WTC11 (cell line): ENCODE measurements around the gene CD4. TPM values are rescaled to one million over a fixed set of nuclear protein-coding genes. Genes with fewer than 3 reads are reported as not detected.
A peak's percentile ranks its signal among the peaks of the same experiment; 100 is the strongest.

ENCODE experiments used
- ATAC-seq: fragments of 200-7000 bp; cut with Tn5 transposase; 2 replicates; pipeline ENCODE4 v1.10.0; 2021; ENCODE audit warnings: mild to moderate bottlenecking, moderate library complexity
- CTCF ChIA-PET: fragments of 300-600 bp; sonication (Branson Sonifier 250); formaldehyde crosslinking; loops from one replicate; lab custom pipeline; 2021; ENCODE audit warnings: antibody characterized with exemption; lab: Charles Lee
- POLR2A ChIA-PET: fragments of 350-600 bp; sonication (Branson Sonifier 250); formaldehyde crosslinking; loops from one replicate; lab custom pipeline; 2021; ENCODE audit warnings: antibody characterized with exemption; lab: Charles Lee
- DNase-seq: peaks from one replicate; pipeline ENCODE4 v3.0.0; 2021; ENCODE audit warnings: low spot score
- H3K27ac Mint-ChIP-seq: 2 replicates; pipeline ENCODE4 v1.8.0; 2021; ENCODE audit warnings: mixed read lengths
- H3K27me3 Mint-ChIP-seq: 2 replicates; pipeline ENCODE4 v1.8.0; 2021; ENCODE audit warnings: low read depth, mild to moderate bottlenecking, moderate library complexity, mixed read lengths
- H3K36me3 Mint-ChIP-seq: 2 replicates; pipeline ENCODE4 v1.8.0; 2021; ENCODE audit warnings: mixed read lengths
- H3K4me1 Mint-ChIP-seq: 2 replicates; pipeline ENCODE4 v1.8.0; 2022; ENCODE audit warnings: mixed read lengths
- H3K4me3 Mint-ChIP-seq: 2 replicates; pipeline ENCODE4 v1.8.0; 2021; ENCODE audit warnings: mild to moderate bottlenecking, moderate library complexity, mixed read lengths
- H3K9me3 Mint-ChIP-seq: 2 replicates; pipeline ENCODE4 v1.8.0; 2021; ENCODE audit warnings: mixed read lengths
- ATF1 ChIP-seq: sonication (generic); formaldehyde crosslinking; IDR thresholded peaks from 2 replicates; pipeline ENCODE4 v1.8.1; 2023; ENCODE audit warnings: mild to moderate bottlenecking, moderate library complexity, missing genetic modification reagents
- EMX1 ChIP-seq: fragments of 250-450 bp; sonication (Bioruptor Pico); IDR thresholded peaks from 2 replicates; pipeline ENCODE4 v1.8.0; 2021; ENCODE audit warnings: mild to moderate bottlenecking
- ESRRA ChIP-seq: sonication (generic); formaldehyde crosslinking; IDR thresholded peaks from 2 replicates; pipeline ENCODE4 v1.8.1; 2022; ENCODE audit warnings: mild to moderate bottlenecking, missing genetic modification reagents, borderline replicate concordance
- GRHL2 ChIP-seq: fragments of 250-450 bp; sonication (Bioruptor Pico); IDR thresholded peaks from 2 replicates; pipeline ENCODE4 v1.8.0; 2022; ENCODE audit warnings: mild to moderate bottlenecking, moderate library complexity; ENCODE audit not compliant: insufficient replicate concordance, severe bottlenecking
- MXD4 ChIP-seq: fragments of 250-450 bp; sonication (Bioruptor Pico); IDR thresholded peaks from 2 replicates; pipeline ENCODE4 v1.8.0; 2021; ENCODE audit warnings: mild to moderate bottlenecking, moderate library complexity, borderline replicate concordance
- MYBL2 ChIP-seq: sonication (generic); formaldehyde crosslinking; IDR thresholded peaks from 2 replicates; pipeline ENCODE4 v1.8.1; 2023; ENCODE audit warnings: mild to moderate bottlenecking, moderate library complexity, missing genetic modification reagents
- NR1H2 ChIP-seq: sonication (generic); formaldehyde crosslinking; IDR thresholded peaks from 2 replicates; pipeline ENCODE4 v1.9.0; 2021; ENCODE audit warnings: mild to moderate bottlenecking, moderate library complexity, missing genetic modification reagents
- NR2C2 ChIP-seq: sonication (generic); formaldehyde crosslinking; IDR thresholded peaks from 2 replicates; pipeline ENCODE4 v1.8.0; 2022; ENCODE audit warnings: mild to moderate bottlenecking, missing genetic modification reagents
- OVOL2 ChIP-seq: fragments of 250-450 bp; sonication (Bioruptor Pico); IDR thresholded peaks from 2 replicates; pipeline ENCODE4 v1.9.0; 2021; ENCODE audit warnings: mild to moderate bottlenecking, borderline replicate concordance
- PRRX2 ChIP-seq: fragments of 250-450 bp; sonication (Bioruptor Pico); IDR thresholded peaks from 2 replicates; pipeline ENCODE4 v1.8.0; 2021; ENCODE audit warnings: mild to moderate bottlenecking
- RELA ChIP-seq: sonication (generic); formaldehyde crosslinking; IDR thresholded peaks from 2 replicates; pipeline ENCODE4 v1.8.1; 2022; ENCODE audit warnings: missing genetic modification reagents, mild to moderate bottlenecking, borderline replicate concordance
- SMAD3 ChIP-seq: sonication (generic); formaldehyde crosslinking; IDR thresholded peaks from 2 replicates; pipeline ENCODE4 v1.8.0; 2022; ENCODE audit warnings: missing genetic modification reagents, mild to moderate bottlenecking, borderline replicate concordance
- TCF7 ChIP-seq: sonication (generic); formaldehyde crosslinking; IDR thresholded peaks from 2 replicates; pipeline ENCODE4 v1.8.0; 2022; ENCODE audit warnings: mild to moderate bottlenecking, low read depth, missing genetic modification reagents, moderate library complexity
- ZNF121 ChIP-seq: sonication (generic); formaldehyde crosslinking; IDR thresholded peaks from 2 replicates; pipeline ENCODE4 v1.8.0; 2023; ENCODE audit warnings: missing genetic modification reagents
- ZNF232 ChIP-seq: sonication (generic); formaldehyde crosslinking; IDR thresholded peaks from 2 replicates; pipeline ENCODE4 v1.8.0; 2022; ENCODE audit warnings: mild to moderate bottlenecking, missing genetic modification reagents
- ZNF317 ChIP-seq: sonication (generic); formaldehyde crosslinking; IDR thresholded peaks from 2 replicates; pipeline ENCODE4 v1.8.1; 2023; ENCODE audit warnings: low read depth, mild to moderate bottlenecking, moderate library complexity, missing genetic modification reagents, borderline replicate concordance
- total RNA-seq: library from RNA; stranded (reverse); gene quantifications from 3 replicates; pipeline ENCODE4 v1.2.3, GENCODE V29; 2021
- TF ChIP-seq, protein P1 (sequence below): sonication (generic); formaldehyde crosslinking; IDR thresholded peaks from 2 replicates; pipeline ENCODE4 v1.8.1; 2023; ENCODE audit warnings: mild to moderate bottlenecking, missing genetic modification reagents, moderate library complexity
- TF ChIP-seq, protein P2 (sequence below): fragments of 200-600 bp; IDR thresholded peaks from 2 replicates; pipeline ENCODE4 v1.8.0; 2022; ENCODE audit warnings: antibody characterized with exemption
- TF ChIP-seq, protein P3 (sequence below): fragments of 250-450 bp; sonication (Bioruptor Pico); conservative IDR thresholded peaks from 2 replicates; pipeline ENCODE4 v1.9.0; 2021; ENCODE audit warnings: mild to moderate bottlenecking
- TF ChIP-seq, protein P4 (sequence below): sonication (generic); formaldehyde crosslinking; IDR thresholded peaks from 2 replicates; pipeline ENCODE4 v1.8.0; 2022; ENCODE audit warnings: missing genetic modification reagents
- TF ChIP-seq, protein P5 (sequence below): sonication (generic); formaldehyde crosslinking; IDR thresholded peaks from 2 replicates; pipeline ENCODE4 v1.8.1; 2022; ENCODE audit warnings: low read depth, missing genetic modification reagents, borderline replicate concordance
- TF ChIP-seq, protein P6 (sequence below): fragments of 250-450 bp; sonication (Bioruptor Pico); IDR thresholded peaks from 2 replicates; pipeline ENCODE4 v1.9.0; 2021; ENCODE audit warnings: mild to moderate bottlenecking
- TF ChIP-seq, protein P7 (sequence below): fragments of 250-450 bp; sonication (Bioruptor Pico); IDR thresholded peaks from 2 replicates; pipeline ENCODE4 v1.8.0; 2021; ENCODE audit warnings: mild to moderate bottlenecking

The CD4 gene
- total RNA-seq, 1 experiment from 2014 or later: 2.5 TPM

DNA sequence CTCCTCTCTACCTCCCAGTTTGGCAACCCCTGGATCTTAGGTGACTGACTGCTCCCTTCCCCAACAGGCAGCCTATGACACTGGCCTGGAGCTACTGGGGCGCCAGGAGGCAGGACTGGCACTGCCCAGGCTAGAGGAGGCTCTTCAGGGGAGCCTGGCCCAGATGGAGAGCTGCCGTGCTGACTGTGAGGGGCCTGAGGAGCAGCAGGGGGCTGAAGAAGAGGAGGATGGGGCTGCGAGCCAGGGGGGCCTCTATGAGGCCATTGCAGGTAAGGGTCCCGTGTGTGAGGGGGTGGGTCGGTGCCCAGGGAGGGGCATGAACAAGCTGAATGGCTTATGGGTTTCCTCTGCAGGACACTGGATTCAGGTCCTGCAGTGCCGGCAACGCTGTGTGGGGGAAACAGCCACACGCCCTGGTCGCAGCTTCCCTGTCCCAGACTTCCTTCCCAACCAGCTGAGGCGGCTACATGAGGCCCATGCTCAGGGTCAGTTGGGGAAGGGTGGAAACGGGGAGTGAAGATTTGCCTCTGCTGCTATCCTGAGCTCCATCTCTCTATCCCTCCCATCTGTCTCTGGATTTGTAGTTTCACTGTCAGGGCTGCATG is 41.1 kb downstream of the CD4 start:
- Mint-ChIP-seq H3K27ac (no peak overlapping the region), H3K27me3 (peaks cover 12% of the 10 kb centered on the region), H3K9me3 (no peaks in the 10 kb centered on the region), H3K36me3 (peaks cover 36% of the 10 kb centered on the region), H3K4me1 (peaks cover 35% of the 10 kb centered on the region), H3K4me3 (peak overlapping the region; percentile 99)
- ChIA-PET CTCF (interaction anchor here (0.6 to 8.9 kb wide), 6 partner anchors 39 to 1883 kb away, joined by 3 to 110 read pairs (median 4); partner anchors contain the start of genes LAG3, MLF2 and PTMS), POLR2A (interaction anchor here (0.5 to 1.9 kb wide), 3 partner anchors 64 to 167 kb away, joined by 3 to 7 read pairs (median 5); partner anchors contain the start of gene PTMS)
- TF ChIP-seq, protein P1, sequence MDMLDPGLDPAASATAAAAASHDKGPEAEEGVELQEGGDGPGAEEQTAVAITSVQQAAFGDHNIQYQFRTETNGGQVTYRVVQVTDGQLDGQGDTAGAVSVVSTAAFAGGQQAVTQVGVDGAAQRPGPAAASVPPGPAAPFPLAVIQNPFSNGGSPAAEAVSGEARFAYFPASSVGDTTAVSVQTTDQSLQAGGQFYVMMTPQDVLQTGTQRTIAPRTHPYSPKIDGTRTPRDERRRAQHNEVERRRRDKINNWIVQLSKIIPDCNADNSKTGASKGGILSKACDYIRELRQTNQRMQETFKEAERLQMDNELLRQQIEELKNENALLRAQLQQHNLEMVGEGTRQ: no peak
- TF ChIP-seq RELA (CRISPR knock-in tag) (no peak), ESRRA (CRISPR knock-in tag) (no peak), ZNF121 (no peak), PRRX2 (CRISPR knock-in tag) (no peak), SMAD3 (CRISPR knock-in tag) (no peak)
- ATAC-seq (no peak), DNase-seq (no peak)

DNA sequence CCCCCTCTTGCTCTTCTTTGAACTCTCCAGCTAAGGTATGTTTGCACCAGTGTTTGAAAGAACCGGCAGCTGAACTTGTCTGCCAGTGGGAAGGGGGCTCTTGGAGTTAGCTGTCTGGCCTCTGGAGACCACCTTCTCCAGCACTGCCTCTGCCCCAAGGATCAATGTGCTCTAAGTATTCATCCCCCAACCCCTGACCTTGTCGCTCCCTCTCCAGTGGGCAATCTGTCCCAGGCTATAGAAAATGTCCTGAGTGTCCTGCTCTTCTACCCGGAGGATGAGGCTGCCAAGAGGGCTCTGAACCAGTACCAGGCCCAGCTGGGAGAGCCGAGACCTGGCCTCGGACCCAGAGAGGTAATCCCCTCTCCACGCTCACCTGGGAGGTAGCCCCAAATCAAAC is 41.7 kb downstream of the CD4 start:
- no peak for DNase-seq
- ChIA-PET CTCF (interaction anchor here (0.7 to 8.9 kb wide), 6 partner anchors 10 to 275 kb away, joined by 3 to 110 read pairs (median 3); partner anchors contain the start of genes GPR162, IFFO1, LAG3 and PTMS), POLR2A (interaction anchor here (0.6 kb wide), 1 partner anchor 88 kb away, joined by 5 read pairs; no protein-coding TSS in a partner anchor)
- no peak overlapping the region for H3K27ac Mint-ChIP-seq
- H3K36me3 Mint-ChIP-seq: peaks cover 41% of the 10 kb centered on the region
- peaks cover 32% of the 10 kb centered on the region for H3K4me1 Mint-ChIP-seq
- H3K4me3 Mint-ChIP-seq: peak overlapping the region; percentile 20; the same call in 1 of the 2 replicates
- H3K9me3 Mint-ChIP-seq: no peaks in the 10 kb centered on the region
- ATAC-seq: no peak
- H3K27me3 Mint-ChIP-seq: peaks cover 10% of the 10 kb centered on the region
- TF ChIP-seq, protein P2, sequence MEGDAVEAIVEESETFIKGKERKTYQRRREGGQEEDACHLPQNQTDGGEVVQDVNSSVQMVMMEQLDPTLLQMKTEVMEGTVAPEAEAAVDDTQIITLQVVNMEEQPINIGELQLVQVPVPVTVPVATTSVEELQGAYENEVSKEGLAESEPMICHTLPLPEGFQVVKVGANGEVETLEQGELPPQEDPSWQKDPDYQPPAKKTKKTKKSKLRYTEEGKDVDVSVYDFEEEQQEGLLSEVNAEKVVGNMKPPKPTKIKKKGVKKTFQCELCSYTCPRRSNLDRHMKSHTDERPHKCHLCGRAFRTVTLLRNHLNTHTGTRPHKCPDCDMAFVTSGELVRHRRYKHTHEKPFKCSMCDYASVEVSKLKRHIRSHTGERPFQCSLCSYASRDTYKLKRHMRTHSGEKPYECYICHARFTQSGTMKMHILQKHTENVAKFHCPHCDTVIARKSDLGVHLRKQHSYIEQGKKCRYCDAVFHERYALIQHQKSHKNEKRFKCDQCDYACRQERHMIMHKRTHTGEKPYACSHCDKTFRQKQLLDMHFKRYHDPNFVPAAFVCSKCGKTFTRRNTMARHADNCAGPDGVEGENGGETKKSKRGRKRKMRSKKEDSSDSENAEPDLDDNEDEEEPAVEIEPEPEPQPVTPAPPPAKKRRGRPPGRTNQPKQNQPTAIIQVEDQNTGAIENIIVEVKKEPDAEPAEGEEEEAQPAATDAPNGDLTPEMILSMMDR: no peak
- TF ChIP-seq OVOL2 (CRISPR knock-in tag) (no peak), TCF7 (CRISPR knock-in tag) (no peak), MYBL2 (no peak), ZNF232 (CRISPR knock-in tag) (no peak), NR2C2 (CRISPR knock-in tag) (no peak), ESRRA (CRISPR knock-in tag) (no peak), ATF1 (CRISPR knock-in tag) (no peak), ZNF317 (CRISPR knock-in tag) (no peak), MXD4 (CRISPR knock-in tag) (no peak), GRHL2 (CRISPR knock-in tag) (no peak), EMX1 (CRISPR knock-in tag) (no peak), NR1H2 (CRISPR knock-in tag) (no peak)
- TF ChIP-seq, protein P3, sequence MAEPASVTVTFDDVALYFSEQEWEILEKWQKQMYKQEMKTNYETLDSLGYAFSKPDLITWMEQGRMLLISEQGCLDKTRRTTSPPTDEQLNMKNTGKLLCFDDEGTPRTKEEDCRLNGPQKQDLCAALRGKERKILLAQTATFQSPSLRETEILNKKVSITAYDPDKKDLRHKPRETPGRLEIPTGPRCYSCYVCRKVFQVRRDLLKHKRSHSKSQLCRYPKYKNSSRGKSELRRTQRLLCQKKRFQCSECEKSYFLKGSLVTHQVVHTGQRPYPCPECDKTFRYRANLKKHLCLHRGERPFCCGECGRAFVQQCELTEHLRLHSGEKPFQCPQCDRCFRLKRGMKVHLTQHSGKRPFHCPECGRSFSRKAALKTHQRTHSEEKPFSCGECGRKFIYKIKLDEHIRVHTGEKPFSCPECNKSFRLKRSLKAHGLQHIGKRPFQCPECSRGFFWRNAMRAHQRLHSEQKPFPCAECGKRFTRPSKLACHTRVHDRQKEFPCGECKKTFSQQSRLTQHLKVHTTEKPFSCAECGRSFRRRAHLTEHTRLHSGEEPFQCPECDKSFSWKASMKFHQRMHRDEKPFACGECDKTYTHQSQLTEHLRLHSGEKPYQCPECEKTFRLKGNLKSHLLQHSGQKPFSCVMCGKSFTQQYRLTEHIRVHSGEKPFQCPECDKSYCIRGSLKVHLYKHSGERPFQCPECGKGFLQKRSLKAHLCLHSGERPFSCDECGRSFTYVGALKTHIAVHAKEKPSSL (CRISPR knock-in tag): no peak
- TF ChIP-seq, protein P4, sequence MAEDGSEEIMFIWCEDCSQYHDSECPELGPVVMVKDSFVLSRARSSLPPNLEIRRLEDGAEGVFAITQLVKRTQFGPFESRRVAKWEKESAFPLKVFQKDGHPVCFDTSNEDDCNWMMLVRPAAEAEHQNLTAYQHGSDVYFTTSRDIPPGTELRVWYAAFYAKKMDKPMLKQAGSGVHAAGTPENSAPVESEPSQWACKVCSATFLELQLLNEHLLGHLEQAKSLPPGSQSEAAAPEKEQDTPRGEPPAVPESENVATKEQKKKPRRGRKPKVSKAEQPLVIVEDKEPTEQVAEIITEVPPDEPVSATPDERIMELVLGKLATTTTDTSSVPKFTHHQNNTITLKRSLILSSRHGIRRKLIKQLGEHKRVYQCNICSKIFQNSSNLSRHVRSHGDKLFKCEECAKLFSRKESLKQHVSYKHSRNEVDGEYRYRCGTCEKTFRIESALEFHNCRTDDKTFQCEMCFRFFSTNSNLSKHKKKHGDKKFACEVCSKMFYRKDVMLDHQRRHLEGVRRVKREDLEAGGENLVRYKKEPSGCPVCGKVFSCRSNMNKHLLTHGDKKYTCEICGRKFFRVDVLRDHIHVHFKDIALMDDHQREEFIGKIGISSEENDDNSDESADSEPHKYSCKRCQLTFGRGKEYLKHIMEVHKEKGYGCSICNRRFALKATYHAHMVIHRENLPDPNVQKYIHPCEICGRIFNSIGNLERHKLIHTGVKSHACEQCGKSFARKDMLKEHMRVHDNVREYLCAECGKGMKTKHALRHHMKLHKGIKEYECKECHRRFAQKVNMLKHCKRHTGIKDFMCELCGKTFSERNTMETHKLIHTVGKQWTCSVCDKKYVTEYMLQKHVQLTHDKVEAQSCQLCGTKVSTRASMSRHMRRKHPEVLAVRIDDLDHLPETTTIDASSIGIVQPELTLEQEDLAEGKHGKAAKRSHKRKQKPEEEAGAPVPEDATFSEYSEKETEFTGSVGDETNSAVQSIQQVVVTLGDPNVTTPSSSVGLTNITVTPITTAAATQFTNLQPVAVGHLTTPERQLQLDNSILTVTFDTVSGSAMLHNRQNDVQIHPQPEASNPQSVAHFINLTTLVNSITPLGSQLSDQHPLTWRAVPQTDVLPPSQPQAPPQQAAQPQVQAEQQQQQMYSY: no peak
- TF ChIP-seq, protein P5, sequence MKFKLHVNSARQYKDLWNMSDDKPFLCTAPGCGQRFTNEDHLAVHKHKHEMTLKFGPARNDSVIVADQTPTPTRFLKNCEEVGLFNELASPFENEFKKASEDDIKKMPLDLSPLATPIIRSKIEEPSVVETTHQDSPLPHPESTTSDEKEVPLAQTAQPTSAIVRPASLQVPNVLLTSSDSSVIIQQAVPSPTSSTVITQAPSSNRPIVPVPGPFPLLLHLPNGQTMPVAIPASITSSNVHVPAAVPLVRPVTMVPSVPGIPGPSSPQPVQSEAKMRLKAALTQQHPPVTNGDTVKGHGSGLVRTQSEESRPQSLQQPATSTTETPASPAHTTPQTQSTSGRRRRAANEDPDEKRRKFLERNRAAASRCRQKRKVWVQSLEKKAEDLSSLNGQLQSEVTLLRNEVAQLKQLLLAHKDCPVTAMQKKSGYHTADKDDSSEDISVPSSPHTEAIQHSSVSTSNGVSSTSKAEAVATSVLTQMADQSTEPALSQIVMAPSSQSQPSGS: no peak
- TF ChIP-seq, protein P6, sequence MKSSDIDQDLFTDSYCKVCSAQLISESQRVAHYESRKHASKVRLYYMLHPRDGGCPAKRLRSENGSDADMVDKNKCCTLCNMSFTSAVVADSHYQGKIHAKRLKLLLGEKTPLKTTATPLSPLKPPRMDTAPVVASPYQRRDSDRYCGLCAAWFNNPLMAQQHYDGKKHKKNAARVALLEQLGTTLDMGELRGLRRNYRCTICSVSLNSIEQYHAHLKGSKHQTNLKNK: no peak
- TF ChIP-seq, protein P7, sequence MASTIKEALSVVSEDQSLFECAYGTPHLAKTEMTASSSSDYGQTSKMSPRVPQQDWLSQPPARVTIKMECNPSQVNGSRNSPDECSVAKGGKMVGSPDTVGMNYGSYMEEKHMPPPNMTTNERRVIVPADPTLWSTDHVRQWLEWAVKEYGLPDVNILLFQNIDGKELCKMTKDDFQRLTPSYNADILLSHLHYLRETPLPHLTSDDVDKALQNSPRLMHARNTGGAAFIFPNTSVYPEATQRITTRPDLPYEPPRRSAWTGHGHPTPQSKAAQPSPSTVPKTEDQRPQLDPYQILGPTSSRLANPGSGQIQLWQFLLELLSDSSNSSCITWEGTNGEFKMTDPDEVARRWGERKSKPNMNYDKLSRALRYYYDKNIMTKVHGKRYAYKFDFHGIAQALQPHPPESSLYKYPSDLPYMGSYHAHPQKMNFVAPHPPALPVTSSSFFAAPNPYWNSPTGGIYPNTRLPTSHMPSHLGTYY (CRISPR knock-in tag): no peak
